Measurements from ENCODE around the gene EPG5.

- TF ChIP-seq CTCF (IDR thresholded peaks at IDR 0.05): no peak
- TF ChIP-seq POLR2A (IDR thresholded peaks at IDR 0.05; ENCODE audit: low read length): no peak
- TF ChIP-seq RCOR1 (IDR thresholded peaks at IDR 0.05; ENCODE audit: low read depth, low read length): no peak
- TF ChIP-seq RAD21 (conservative IDR thresholded peaks at IDR 0.05 in 1 of 2, IDR thresholded peaks at IDR 0.05 in 1 of 2): no peak
- TF ChIP-seq RFX5 (IDR thresholded peaks at IDR 0.05): no peak
- no peak for TF ChIP-seq MAZ (IDR thresholded peaks at IDR 0.05; ENCODE audit: borderline replicate concordance, low read depth, low read length)
- TF ChIP-seq REST (IDR thresholded peaks at IDR 0.05): no peak
- no peak for TF ChIP-seq EHMT2 (IDR thresholded peaks at IDR 0.05; ENCODE audit: low read depth)
- TF ChIP-seq EP300 (IDR thresholded peaks at IDR 0.05): no peak
- no peak for TF ChIP-seq CHD4 (IDR thresholded peaks at IDR 0.05; ENCODE audit: borderline replicate concordance)
- TF ChIP-seq MYC (IDR thresholded peaks at IDR 0.05; ENCODE audit: borderline replicate concordance, low read length): no peak
- TF ChIP-seq ZFP36 (IDR thresholded peaks at IDR 0.05; ENCODE audit: borderline replicate concordance, partially characterized antibody): no peak
Measured at GRCh38 chr18:45805551-45805950, 161.6 kb downstream of the EPG5 start.

All from A549 (cell line).